ENCODE measurements around the gene SRSF10. TPM values are rescaled to one million over a fixed set of nuclear protein-coding genes. Genes with fewer than 3 reads are reported as not detected.
A peak's percentile ranks its signal among the peaks of the same experiment; 100 is the strongest.

Gene SRSF10
- total RNA-seq, 2 experiments from 2014 or later: 213 to 225 TPM

- POLR2A ChIA-PET: no interaction called here
- no peak for ATAC-seq
Measured at GRCh38 chr1:23923592-23924499, 56.3 kb downstream of the SRSF10 start.

GRCh38 chr1:23922321-23922943, 57.7 kb downstream of the SRSF10 start:
- H3K9me3 Mint-ChIP-seq (ENCODE audit: low read depth): no peaks in the 10 kb centered on the region
- CTCF ChIA-PET: interaction anchor here (0.6 kb wide), 1 partner anchor 1814 kb away, joined by 3 read pairs; no protein-coding TSS in a partner anchor
- no peak for ATAC-seq

More at GRCh38 chr1:23923592-23924499, 56.3 kb downstream of the SRSF10 start:
- CTCF ChIA-PET: no interaction called here
- Mint-ChIP-seq H3K27me3 (no peaks in the 10 kb centered on the region), H3K36me3 (ENCODE audit: low read depth) (no peaks in the 10 kb centered on the region), H3K9me3 (ENCODE audit: low read depth) (no peaks in the 10 kb centered on the region), H3K27ac (no peak overlapping the region), H3K4me1 (peaks cover 2% of the 10 kb centered on the region), H3K4me3 (no peak overlapping the region)
- no peak for DNase-seq
- intact Hi-C loops (cut with DNase I, micrococcal nuclease): no loop called here

GRCh38 chr1:23916209-23917131, 63.7 kb downstream of the SRSF10 start:
- Mint-ChIP-seq H3K27ac (no peak overlapping the region), H3K9me3 (ENCODE audit: low read depth) (no peaks in the 10 kb centered on the region), H3K4me1 (peaks cover 9% of the 10 kb centered on the region), H3K4me3 (no peak overlapping the region), H3K36me3 (ENCODE audit: low read depth) (no peaks in the 10 kb centered on the region), H3K27me3 (peaks cover 2% of the 10 kb centered on the region)
- peak; percentile 94 for ATAC-seq
- DNase-seq: peak; percentile 75
- ChIA-PET POLR2A (interaction anchor here (1.3 kb wide), 1 partner anchor 145 kb away, joined by 7 read pairs; no protein-coding TSS in a partner anchor), CTCF (interaction anchor here (0.6 to 2.6 kb wide), 16 partner anchors 8 to 149 kb away, joined by 3 to 31 read pairs (median 4); partner anchors contain the start of genes GALE and PITHD1)
- intact Hi-C loops (cut with DNase I, micrococcal nuclease): loop anchor here in 1 of 2 experiments (1.0 kb wide), 2 partner anchors 106 to 144 kb away; no protein-coding TSS in a partner anchor

More at GRCh38 chr1:23922321-23922943, 57.7 kb downstream of the SRSF10 start:
- H3K4me3 Mint-ChIP-seq: no peak overlapping the region
- POLR2A ChIA-PET: no interaction called here
- peaks cover 2% of the 10 kb centered on the region for H3K4me1 Mint-ChIP-seq
- H3K27me3 Mint-ChIP-seq: no peaks in the 10 kb centered on the region
- DNase-seq: no peak
- no peaks in the 10 kb centered on the region for H3K36me3 Mint-ChIP-seq (ENCODE audit: low read depth)
- intact Hi-C loops (cut with DNase I, micrococcal nuclease): no loop called here
- H3K27ac Mint-ChIP-seq: no peak overlapping the region

- H3K4me3 Mint-ChIP-seq: no peak overlapping the region
- H3K27me3 Mint-ChIP-seq: peaks cover 2% of the 10 kb centered on the region
- intact Hi-C loops (cut with DNase I, micrococcal nuclease): no loop called here
- DNase-seq (no peak), ATAC-seq (no peak)
- H3K9me3 Mint-ChIP-seq (ENCODE audit: low read depth): no peaks in the 10 kb centered on the region
- no peak overlapping the region for H3K27ac Mint-ChIP-seq
- ChIA-PET POLR2A (no interaction called here), CTCF (interaction anchor here (0.6 to 2.6 kb wide), 5 partner anchors 105 to 171 kb away, joined by 3 to 31 read pairs (median 7); no protein-coding TSS in a partner anchor)
- H3K4me1 Mint-ChIP-seq: peaks cover 16% of the 10 kb centered on the region
- H3K36me3 Mint-ChIP-seq (ENCODE audit: low read depth): no peaks in the 10 kb centered on the region
Measured at GRCh38 chr1:23915466-23915865, 64.7 kb downstream of the SRSF10 start.

GRCh38 chr1:23914921-23915320, 65.2 kb downstream of the SRSF10 start:
- no peak overlapping the region for H3K4me3 Mint-ChIP-seq
- intact Hi-C loops (cut with DNase I, micrococcal nuclease): no loop called here
- H3K36me3 Mint-ChIP-seq (ENCODE audit: low read depth): no peaks in the 10 kb centered on the region
- H3K27me3 Mint-ChIP-seq: peaks cover 2% of the 10 kb centered on the region
- H3K4me1 Mint-ChIP-seq: peaks cover 19% of the 10 kb centered on the region
- no peak for DNase-seq
- ATAC-seq: no peak
- no peaks in the 10 kb centered on the region for H3K9me3 Mint-ChIP-seq (ENCODE audit: low read depth)
- no peak overlapping the region for H3K27ac Mint-ChIP-seq
- ChIA-PET POLR2A (no interaction called here), CTCF (interaction anchor here (0.6 to 2.6 kb wide), 3 partner anchors 104 to 170 kb away, joined by 3 to 31 read pairs (median 21); no protein-coding TSS in a partner anchor)

Small RNAs within 50 kb of the gene (microRNA-seq; reads per million reads assigned to microRNA genes)
- not detected for gene MIR378F (ENCODE audit: borderline replicate concordance)

Other genes with a start within 250 kb of the SRSF10 start
- 10 to 100 TPM; 34.5 to 38.6 TPM for gene ELOA, start 236.9 kb downstream of the SRSF10 start, total RNA-seq
- 10 to 100 TPM; 53.1 to 64.1 TPM for gene PITHD1, start 201.9 kb downstream of the SRSF10 start, total RNA-seq
- gene LYPLA2, start 189.2 kb downstream of the SRSF10 start, total RNA-seq: 10 to 100 TPM; 55.0 to 64.8 TPM
- 10 to 100 TPM; 27.4 to 35.6 TPM for gene GALE, start 179.6 kb downstream of the SRSF10 start, total RNA-seq
- gene HMGCL, start 154.9 kb downstream of the SRSF10 start, total RNA-seq: 10 to 100 TPM; 31.9 to 46.0 TPM
- gene FUCA1, start 112.0 kb downstream of the SRSF10 start, total RNA-seq: 1 to 10 TPM; 4.2 to 4.5 TPM
- gene CNR2, start 67.0 kb downstream of the SRSF10 start, total RNA-seq: not detected
- 100 to 1,000 TPM; 133 to 142 TPM for gene PNRC2, start 20.5 kb downstream of the SRSF10 start, total RNA-seq
- not detected for gene MYOM3, start 131.8 kb upstream of the SRSF10 start, total RNA-seq
- not detected for gene IL22RA1, start 162.8 kb upstream of the SRSF10 start, total RNA-seq
- 1 to 10 TPM; 6.6 to 7.4 TPM for gene IFNLR1, start 207.0 kb upstream of the SRSF10 start, total RNA-seq

Measured in activated CD4-positive, alpha-beta T cell treated with anti-CD3 and anti-CD28 coated beads for 36 hours (primary cell).